HepG2 (cell line): ENCODE results near the gene PRICKLE3. TPM values are rescaled to one million over a fixed set of nuclear protein-coding genes. Genes with fewer than 3 reads are reported as not detected.

Experiments
- ATAC-seq: fragments of 200-7000 bp; cut with Tn5 transposase; 3 replicates; pipeline ENCODE4 v1.9.1; 2020; ENCODE audit warnings: mild to moderate bottlenecking, moderate library complexity
- BruUV-seq: library from RNA; stranded (reverse); fragments of 400-500 nt; replicated peaks from 2 replicates; lab custom pipeline; 2021; lab: Mats Ljungman, UMichigan
- CTCF ChIA-PET: fragments of 300-600 bp; formaldehyde crosslinking; extraction: SDS; loops from one replicate; lab custom pipeline; 2021; ENCODE audit warnings: low total read pairs, inconsistent platforms, low intra/inter-chr PET ratio; lab: Yijun Ruan, JAX
- POLR2A ChIA-PET: fragments of 350-600 bp; sonication (Branson Sonifier 250); formaldehyde crosslinking; loops from one replicate; lab custom pipeline; 2020; ENCODE audit warnings: antibody characterized with exemption, inconsistent platforms; lab: Yijun Ruan, JAX
- DNase-seq: peaks from one replicate; pipeline ENCODE4 v3.0.0-alpha.2; 2015; ENCODE audit warnings: low spot score
- FAIRE-seq: peaks from 3 replicates; lab custom pipeline; 2011; peaks lifted over from hg19 to GRCh38; lab: Jason Lieb, UNC
- H2AFZ ChIP-seq: one replicate; pipeline ENCODE4 v1.6.1; 2011; ENCODE audit warnings: low read length, inconsistent platforms
- H3K27ac ChIP-seq: fragments of 300-600 bp; 3 replicates; pipeline ENCODE4 v1.8.0; 2011; ENCODE audit warnings: mixed run types, mild to moderate bottlenecking, mixed read lengths, low read length, inconsistent platforms; ENCODE audit not compliant: insufficient read depth; ENCODE audit errors: extremely low read length
- H3K27me3 ChIP-seq, 2 experiments: fragments of 200-600 bp in 1 of 2; 2 replicates in 1 of 2; 3 replicates in 1 of 2; pipeline versions ENCODE4 v1.6.0 to v1.8.0; 2011; ENCODE audit warnings: low read length in 2 of 2, mild to moderate bottlenecking in 2 of 2, moderate library complexity in 2 of 2, inconsistent platforms in 1 of 2; ENCODE audit not compliant: insufficient read depth in 2 of 2, control insufficient read depth in 1 of 2
- H3K36me3 ChIP-seq, 2 experiments: fragments of 200-600 bp in 1 of 2; replicated peaks in 1 of 2; 2 replicates in 1 of 2; 3 replicates in 1 of 2; pipeline versions ENCODE4 v1.5.1 to v1.8.0; 2011; ENCODE audit warnings: low read length in 2 of 2, inconsistent platforms in 1 of 2; ENCODE audit not compliant: insufficient read depth in 2 of 2, control insufficient read depth in 1 of 2
- H3K4me1 ChIP-seq: 2 replicates; pipeline ENCODE4 v1.5.1; 2012; ENCODE audit warnings: low read length, inconsistent platforms; ENCODE audit not compliant: insufficient read depth
- H3K4me2 ChIP-seq: 2 replicates; pipeline ENCODE4 v1.6.0; 2011; ENCODE audit warnings: low read depth, low read length, inconsistent platforms
- H3K4me3 ChIP-seq, 3 experiments: fragments of 200-600 bp in 1 of 3; sonication (generic), shearing (Covaris generic) in 1 of 3; replicated peaks in 1 of 3; 2 replicates each; pipeline ENCODE4 v1.5.1; 2011 to 2016; ENCODE audit warnings: low read length in 3 of 3, inconsistent platforms in 2 of 3, low read depth in 2 of 3, mild to moderate bottlenecking in 2 of 3, control low read depth in 1 of 3, mixed read lengths in 1 of 3; ENCODE audit not compliant: insufficient read depth in 1 of 3
- H3K79me2 ChIP-seq: one replicate; pipeline ENCODE4 v1.6.1; 2011; ENCODE audit warnings: low read length, inconsistent platforms; ENCODE audit not compliant: insufficient read depth
- H3K9ac ChIP-seq: 2 replicates; pipeline ENCODE4 v1.6.0; 2011; ENCODE audit warnings: mild to moderate bottlenecking, low read depth, low read length, inconsistent platforms; ENCODE audit not compliant: insufficient read depth
- H3K9me3 ChIP-seq: 2 replicates; pipeline ENCODE4 v1.5.1; 2012; ENCODE audit warnings: mild to moderate bottlenecking, low read length
- H4K20me1 ChIP-seq: 2 replicates; pipeline ENCODE4 v1.6.0; 2011; ENCODE audit warnings: inconsistent platforms, mild to moderate bottlenecking, low read length, moderate library complexity; ENCODE audit not compliant: insufficient read depth
- AHR ChIP-seq: IDR thresholded peaks from 2 replicates; pipeline ENCODE4 v1.6.1; 2018; ENCODE audit warnings: missing genetic modification reagents, missing compliant biosample characterization
- CCDC6 ChIP-seq: sonication (generic); formaldehyde crosslinking; IDR thresholded peaks from 2 replicates; pipeline ENCODE4 v1.8.1; 2022; ENCODE audit warnings: mild to moderate bottlenecking, missing genetic modification reagents, moderate library complexity
- CENPT ChIP-seq: sonication (generic); formaldehyde crosslinking; IDR thresholded peaks from 2 replicates; pipeline ENCODE4 v1.8.0; 2022; ENCODE audit warnings: low read depth, mild to moderate bottlenecking, moderate library complexity, missing genetic modification reagents
- ETS1 ChIP-seq: sonication (generic); formaldehyde crosslinking; IDR thresholded peaks from 2 replicates; pipeline ENCODE4 v1.4.0; 2020; ENCODE audit warnings: missing genetic modification reagents
- FIP1L1 ChIP-seq: fragments of 200-400 bp; formaldehyde crosslinking; IDR thresholded peaks from 2 replicates; pipeline ENCODE4 v1.6.1; 2018; ENCODE audit warnings: low read depth, mild to moderate bottlenecking, low read length, moderate library complexity, borderline replicate concordance; ENCODE audit not compliant: insufficient read depth
- MAZ ChIP-seq, 2 experiments: sonication (generic) in 1 of 2; formaldehyde crosslinking in 1 of 2; IDR thresholded peaks; 2 replicates each; pipeline versions ENCODE4 v1.5.0 to v1.6.1; 2012 to 2020; ENCODE audit warnings: low read depth in 2 of 2, mild to moderate bottlenecking in 2 of 2, borderline replicate concordance in 1 of 2, improper control_type of control experiment in 1 of 2, low read length in 1 of 2, missing genetic modification reagents in 1 of 2, moderate library complexity in 1 of 2
- PCBP2 ChIP-seq: fragments of 200-400 bp; formaldehyde crosslinking; optimal IDR thresholded peaks from 2 replicates; pipeline ENCODE3; 2018; ENCODE audit warnings: low read length, low read depth; ENCODE audit not compliant: poor library complexity, severe bottlenecking
- RFX5 ChIP-seq: IDR thresholded peaks from 2 replicates; pipeline ENCODE4 v1.6.1; 2011; ENCODE audit warnings: low read depth, low read length, improper control_type of control experiment
- SIX4 ChIP-seq: sonication (generic); formaldehyde crosslinking; IDR thresholded peaks from 2 replicates; pipeline ENCODE4 v1.4.0; 2020; ENCODE audit warnings: missing genetic modification reagents
- SNAI1 ChIP-seq: sonication (generic); formaldehyde crosslinking; IDR thresholded peaks from 2 replicates; pipeline ENCODE4 v1.5.0; 2020; ENCODE audit warnings: mild to moderate bottlenecking, missing genetic modification reagents, borderline replicate concordance
- ZBTB20 ChIP-seq: sonication (generic); formaldehyde crosslinking; IDR thresholded peaks from 2 replicates; pipeline ENCODE4 v1.8.1; 2023; ENCODE audit warnings: missing genetic modification reagents, low read depth, mild to moderate bottlenecking, borderline replicate concordance
- ZBTB34 ChIP-seq: sonication (generic); formaldehyde crosslinking; IDR thresholded peaks from 2 replicates; pipeline ENCODE4 v1.8.0; 2022; ENCODE audit warnings: mild to moderate bottlenecking, missing genetic modification reagents
- ZC3H4 ChIP-seq: sonication (generic); formaldehyde crosslinking; IDR thresholded peaks from 2 replicates; pipeline ENCODE4 v1.4.0; 2020; ENCODE audit warnings: missing genetic modification reagents, borderline replicate concordance
- ZNF580 ChIP-seq: IDR thresholded peaks from 2 replicates; pipeline ENCODE4 v1.6.1; 2016; ENCODE audit warnings: low read depth, borderline replicate concordance
- ZNF720 ChIP-seq: sonication (generic); formaldehyde crosslinking; IDR thresholded peaks from 2 replicates; pipeline ENCODE4 v1.4.0; 2020; ENCODE audit warnings: missing genetic modification reagents
- ZNF75D ChIP-seq: sonication (generic); formaldehyde crosslinking; IDR thresholded peaks from 2 replicates; pipeline ENCODE4 v1.8.1; 2023; ENCODE audit warnings: missing genetic modification reagents, mild to moderate bottlenecking, borderline replicate concordance
- WGBS: methylation state at CpG from one replicate; pipeline ENCODE4 v1.1.6; 2017; ENCODE audit warnings: low lambda C conversion rate; 5-methylcytosine and 5-hydroxymethylcytosine counted together
- in situ Hi-C: cut with HindIII; loops from 2 replicates; pipeline ENCODE4 v1.10.0; 2017; ENCODE audit warnings: low pct_unique_long_range_greater_than_20kb; ENCODE audit not compliant: extremely low pct_ligation_motif_present
- intact Hi-C: fragments of 100-400 bp; cut with micrococcal nuclease; formaldehyde crosslinking; loops from one replicate; pipeline ENCODE4 v1.10.0; 2022; ENCODE audit not compliant: unreplicated experiment
- polyA plus RNA-seq, 8 experiments: library from polyadenylated mRNA; depleted of rRNA in 3 of 8; stranded (reverse) in 7 of 8; unstranded in 1 of 8; fragments of >200 nt; fragmentation: Illumina TruSeq in 4 of 8; extraction: Trizol in 4 of 8; gene quantifications; 2 replicates each; pipeline versions ENCODE4 v1.2.1 to v1.2.3, GENCODE V29; 2011 to 2016; ENCODE audit warnings: low read depth in 4 of 8, missing spikeins in 1 of 8, mixed read lengths in 1 of 8; ENCODE audit not compliant: insufficient read depth in 1 of 8
- total RNA-seq, 5 experiments: library from RNA; depleted of rRNA; stranded (reverse); fragments of >200 nt; fragmentation: Illumina TruSeq; extraction: Trizol; gene quantifications; 2 replicates each; pipeline ENCODE4 v1.2.3, GENCODE V29; 2016; ENCODE audit warnings: low read depth in 1 of 5

PRICKLE3 gene
- total and polyA plus RNA-seq, 2 of the 13 experiments (the other 11 are each of a cell fraction or from before 2014, with no cell fraction given) = 2.6 TPM

GRCh38 chrX:49177873-49178480 lies 8.2 kb downstream of the PRICKLE3 start:
- H3K9me3 ChIP-seq = no peaks in the 10 kb centered on the region
- DNase-seq (no peak), ATAC-seq (no peak), FAIRE-seq (no peak)
- H3K27ac ChIP-seq = no peak overlapping the region
- peaks cover 0 to 2% of the 10 kb centered on the region in 2 experiments; a peak in 1 of 5 replicates for H3K36me3 ChIP-seq
- ChIA-PET POLR2A (no interaction called here), CTCF (no interaction called here)
- H2AFZ ChIP-seq = no peak overlapping the region
- no peak overlapping the region for H3K4me2 ChIP-seq
- intact Hi-C loops = no loop called here
- in situ Hi-C loops = no loop called here
- H3K27me3 ChIP-seq = no peaks in the 10 kb centered on the region
- no TSS peak for BruUV-seq
- H3K4me1 ChIP-seq = no peaks in the 10 kb centered on the region
- H3K9ac ChIP-seq = no peak overlapping the region
- no CpG with 5 or more reads among the region's 23 CpGs for WGBS
- no peaks in the 10 kb centered on the region for H4K20me1 ChIP-seq
- no peak overlapping the region for H3K4me3 ChIP-seq
- H3K79me2 ChIP-seq = no peaks in the 10 kb centered on the region
- TF ChIP-seq PCBP2 (no peak), ZNF720 (CRISPR knock-in tag) (no peak), CENPT (CRISPR knock-in tag) (no peak), RFX5 (no peak), ZBTB20 (CRISPR knock-in tag) (no peak), MAZ (IDR thresholded peaks at IDR 0.05; ENCODE audit: borderline replicate concordance, low read depth, low read length) (no peak), MAZ (CRISPR knock-in tag; IDR thresholded peaks at IDR 0.05; ENCODE audit: low read depth) (no peak), ETS1 (CRISPR knock-in tag) (no peak), ZBTB34 (CRISPR knock-in tag) (no peak), CCDC6 (CRISPR knock-in tag) (no peak), AHR (CRISPR knock-in tag) (no peak), ZNF580 (no peak), SNAI1 (CRISPR knock-in tag) (no peak), ZNF75D (CRISPR knock-in tag) (no peak), FIP1L1 (no peak), ZC3H4 (CRISPR knock-in tag) (no peak), SIX4 (CRISPR knock-in tag) (no peak)
